Gastroesophageal sphincter (tissue), 4 donors: Measurements from ENCODE around the gene ERCC1. TPM values are rescaled to one million over a fixed set of nuclear protein-coding genes. Genes with fewer than 3 reads are reported as not detected.
A peak's percentile ranks its signal among the peaks of the same experiment; 100 is the strongest.

Source experiments
- ATAC-seq: fragments of 150-250 bp; one replicate; pipeline ENCODE4 v1.9.1; 2016; ENCODE audit warnings: mild to moderate bottlenecking, moderate library complexity
- H3K27ac ChIP-seq, 4 donors: fragments of 200-600 bp; sonication (generic) in 3 of 4; 1 replicate in 3 of 4; 2 replicates in 1 of 4; pipeline ENCODE4 v1.5.1; 2016 to 2019
- H3K27me3 ChIP-seq: fragments of 200-600 bp; sonication (generic); one replicate; pipeline ENCODE4 v1.5.1; 2019
- H3K36me3 ChIP-seq, 2 donors: fragments of 200-600 bp; sonication (generic); one replicate each; pipeline ENCODE4 v1.5.1; 2019; ENCODE audit warnings: control low read depth in 1 of 2
- H3K4me1 ChIP-seq, 3 donors: fragments of 200-600 bp; sonication (generic); 1 replicate in 2 of 3; 2 replicates in 1 of 3; pipeline ENCODE4 v1.5.1; 2016 to 2019; ENCODE audit warnings: control low read depth in 2 of 3
- H3K4me3 ChIP-seq, 2 donors: fragments of 200-600 bp; sonication (generic); one replicate each; pipeline ENCODE4 v1.5.1; 2019; ENCODE audit warnings: mild to moderate bottlenecking in 1 of 2, moderate library complexity in 1 of 2
- H3K9me3 ChIP-seq, 3 donors: fragments of 200-600 bp; sonication (generic); one replicate each; pipeline ENCODE4 v1.5.1; 2017 to 2019; ENCODE audit warnings: control low read depth in 2 of 3
- CTCF ChIP-seq, 4 experiments: fragments of 200-600 bp in 2 of 4; fragments of 450-650 bp in 2 of 4; sonication (generic) in 1 of 4; IDR thresholded peaks; one replicate each; pipeline ENCODE4 v1.5.1; 2017 to 2019; ENCODE audit warnings: antibody characterized with exemption in 4 of 4, mild to moderate bottlenecking in 2 of 4, moderate library complexity in 2 of 4
- EP300 ChIP-seq: sonication (generic); formaldehyde crosslinking; IDR thresholded peaks from one replicate; pipeline ENCODE4 v1.6.1; 2017; ENCODE audit warnings: antibody characterized with exemption, mild to moderate bottlenecking
- POLR2A ChIP-seq, 2 donors: fragments of 450-650 bp; IDR thresholded peaks; one replicate each; pipeline ENCODE4 v1.6.1; 2017; ENCODE audit warnings: antibody characterized with exemption in 2 of 2, mild to moderate bottlenecking in 2 of 2, moderate library complexity in 1 of 2
- POLR2AphosphoS5 ChIP-seq: sonication (generic); formaldehyde crosslinking; IDR thresholded peaks from one replicate; pipeline ENCODE4 v1.6.1; 2017; ENCODE audit warnings: antibody characterized with exemption
- WGBS, 2 donors: methylation state at CpG; one replicate each; pipeline ENCODE4 v1.1.5; 2018; ENCODE audit warnings: low coverage in 1 of 2; 5-methylcytosine and 5-hydroxymethylcytosine counted together
- total RNA-seq, 4 donors: library from RNA; depleted of rRNA; stranded (reverse); fragments of >200 nt; gene quantifications; one replicate each; pipeline ENCODE4 v1.1.0, GENCODE V29; 2016

ERCC1 gene
- 10 to 100 TPM; 52.7 to 84.6 (median 68.4) TPM for total RNA-seq

- WGBS, 2 donors, result 0 to 1% methylated on average over 6 to 19 of the region's 37 CpGs
- peak; percentile 85 for ATAC-seq
- H3K36me3 ChIP-seq, result peaks cover 0 to 35% of the 10 kb centered on the region in 2 donors
- no peaks in the 10 kb centered on the region for H3K9me3 ChIP-seq
- peak within 1 kb of the TSS; percentile 51 to 61 for H3K4me3 ChIP-seq
- no peaks in the 10 kb centered on the region for H3K27me3 ChIP-seq
- H3K4me1 ChIP-seq, result peaks cover 0 to 44% (median 17%) of the 10 kb centered on the region in 3 donors
- peak; percentile 78 for TF ChIP-seq POLR2AphosphoS5
- peak; percentile 35 to 51 for TF ChIP-seq POLR2A (IDR thresholded peaks at IDR 0.05)
- TF ChIP-seq CTCF (IDR thresholded peaks at IDR 0.05), result no peak
- H3K27ac ChIP-seq, result peak within 1 kb of the TSS; percentile 57 to 94 (median 90)
These were observed at the start of gene ERCC1 for GRCh38 chr19:45423589-45424190. TSS of gene ERCC1 (minus strand) at chr19:45423917. CDS start at chr19:45423374, 543 bp downstream.

DNA sequence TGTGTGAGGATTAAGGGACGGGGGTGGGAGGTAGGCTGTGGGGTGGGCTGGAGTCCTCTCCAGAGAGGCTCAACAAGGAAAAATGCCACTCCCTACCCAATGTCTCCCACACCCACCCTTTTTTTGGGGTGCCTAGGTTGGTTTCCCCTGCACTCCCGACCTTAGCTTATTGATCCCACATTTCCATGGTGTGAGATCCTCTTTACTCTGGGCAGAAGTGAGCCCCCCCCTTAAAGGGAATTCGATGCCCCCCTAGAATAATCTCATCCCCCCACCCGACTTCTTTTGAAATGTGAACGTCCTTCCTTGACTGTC is 49.6 kb upstream of the ERCC1 start:
- Histone ChIP-seq H3K27me3 (no peaks in the 10 kb centered on the region), H3K36me3 (no peaks in the 10 kb centered on the region), H3K9me3 (no peaks in the 10 kb centered on the region), H3K4me3 (no peak overlapping the region), H3K27ac (no peak overlapping the region), H3K4me1 (peaks cover 2 to 37% (median 13%) of the 10 kb centered on the region in 3 donors)
- no peak for ATAC-seq
- TF ChIP-seq CTCF (IDR thresholded peaks at IDR 0.05) (no peak), POLR2A (IDR thresholded peaks at IDR 0.05) (no peak), EP300 (no peak), POLR2AphosphoS5 (no peak)
- WGBS, 2 donors, result 35% methylated on average over 4 of the region's 5 CpGs; no CpG with 5 or more reads in 1 of the 2 donors

DNA sequence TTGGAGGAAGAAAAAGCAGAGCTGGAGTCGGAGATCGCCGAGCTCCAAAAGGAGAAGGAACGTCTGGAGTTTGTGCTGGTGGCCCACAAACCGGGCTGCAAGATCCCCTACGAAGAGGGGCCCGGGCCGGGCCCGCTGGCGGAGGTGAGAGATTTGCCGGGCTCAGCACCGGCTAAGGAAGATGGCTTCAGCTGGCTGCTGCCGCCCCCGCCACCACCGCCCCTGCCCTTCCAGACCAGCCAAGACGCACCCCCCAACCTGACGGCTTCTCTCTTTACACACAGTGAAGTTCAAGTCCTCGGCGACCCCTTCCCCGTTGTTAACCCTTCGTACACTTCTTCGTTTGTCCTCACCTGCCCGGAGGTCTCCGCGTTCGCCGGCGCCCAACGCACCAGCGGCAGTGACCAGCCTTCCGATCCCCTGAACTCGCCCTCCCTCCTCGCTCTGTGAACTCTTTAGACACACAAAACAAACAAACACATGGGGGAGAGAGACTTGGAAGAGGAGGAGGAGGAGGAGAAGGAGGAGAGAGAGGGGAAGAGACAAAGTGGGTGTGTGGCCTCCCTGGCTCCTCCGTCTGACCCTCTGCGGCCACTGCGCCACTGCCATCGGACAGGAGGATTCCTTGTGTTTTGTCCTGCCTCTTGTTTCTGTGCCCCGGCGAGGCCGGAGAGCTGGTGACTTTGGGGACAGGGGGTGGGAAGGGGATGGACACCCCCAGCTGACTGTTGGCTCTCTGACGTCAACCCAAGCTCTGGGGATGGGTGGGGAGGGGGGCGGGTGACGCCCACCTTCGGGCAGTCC is 49.0 kb upstream of the ERCC1 start:
- 48 to 61% methylated on average over 10 to 15 of the region's 44 CpGs for WGBS, 2 donors
- Histone ChIP-seq H3K27ac (no peak overlapping the region), H3K27me3 (no peaks in the 10 kb centered on the region), H3K4me3 (no peak overlapping the region), H3K4me1 (peaks cover 2 to 37% (median 16%) of the 10 kb centered on the region in 3 donors), H3K36me3 (no peaks in the 10 kb centered on the region), H3K9me3 (no peaks in the 10 kb centered on the region)
- ATAC-seq, result no peak
- TF ChIP-seq POLR2A (IDR thresholded peaks at IDR 0.05), result no peak
- no peak for TF ChIP-seq CTCF (IDR thresholded peaks at IDR 0.05)
- peak; percentile 50 for TF ChIP-seq POLR2AphosphoS5
- TF ChIP-seq EP300, result no peak

- whole genome bisulfite sequencing, 2 donors, result 58 to 82% methylated on average over 2 to 4 of the region's 7 CpGs
- no peak overlapping the region for H3K27ac ChIP-seq
- no peak for ATAC-seq
- no peaks in the 10 kb centered on the region for H3K36me3 ChIP-seq
- TF ChIP-seq CTCF (IDR thresholded peaks at IDR 0.05) (no peak), EP300 (no peak), POLR2AphosphoS5 (no peak), POLR2A (IDR thresholded peaks at IDR 0.05) (no peak)
- peaks cover 2 to 33% (median 16%) of the 10 kb centered on the region in 3 donors for H3K4me1 ChIP-seq
- H3K27me3 ChIP-seq, result no peaks in the 10 kb centered on the region
- H3K4me3 ChIP-seq, result no peak overlapping the region
- no peaks in the 10 kb centered on the region for H3K9me3 ChIP-seq
These were observed 48.3 kb upstream of the ERCC1 start for GRCh38 chr19:45471931-45472562.
